Choroid plexus epithelial cell (primary cell): ENCODE measurements around the gene KCTD5.

Experiments used
- DNase-seq: peaks from one replicate; pipeline ENCODE4 v3.0.0-alpha.2; 2010; ENCODE audit warnings: low read depth
- H3K4me3 ChIP-seq: 2 replicates; pipeline ENCODE4 v1.5.1; 2011; ENCODE audit warnings: low read depth, mild to moderate bottlenecking, control low read depth, low read length, moderate library complexity
- CTCF ChIP-seq: conservative IDR thresholded peaks from 2 replicates; pipeline ENCODE4 v1.5.1; 2011; ENCODE audit warnings: low read depth, mild to moderate bottlenecking, control low read depth, inconsistent platforms, low read length, moderate library complexity

The KCTD5 gene

GRCh38 chr16:2704166-2704982 lies 22.1 kb downstream of the KCTD5 start:
- H3K4me3 ChIP-seq, result no peak overlapping the region
- no peak for DNase-seq
- TF ChIP-seq CTCF, result no peak

- no peak overlapping the region for H3K4me3 ChIP-seq
- no peak for TF ChIP-seq CTCF
Observed at GRCh38 chr16:2704983-2705275, 22.6 kb downstream of the KCTD5 start.

GRCh38 chr16:2705351-2705750 lies 23.0 kb downstream of the KCTD5 start:
- no peak for DNase-seq
- H3K4me3 ChIP-seq, result no peak overlapping the region
- TF ChIP-seq CTCF, result no peak

More at GRCh38 chr16:2704983-2705275, 22.6 kb downstream of the KCTD5 start:
- no peak for DNase-seq

- TF ChIP-seq CTCF, result no peak
- no peak overlapping the region for H3K4me3 ChIP-seq
- DNase-seq, result no peak
Observed at GRCh38 chr16:2706085-2706484, 23.8 kb downstream of the KCTD5 start.

- no peak for TF ChIP-seq CTCF
- no peak for DNase-seq
- H3K4me3 ChIP-seq, result no peak overlapping the region
Observed at GRCh38 chr16:2706611-2707311, 24.4 kb downstream of the KCTD5 start.

GRCh38 chr16:2707368-2708289 lies 25.3 kb downstream of the KCTD5 start:
- no peak for DNase-seq
- no peak for TF ChIP-seq CTCF
- H3K4me3 ChIP-seq, result no peak overlapping the region
